CD4-positive, alpha-beta T cell treated with Interleukin-6 at 100 ng/mL for 8 hours (primary cell): ENCODE data around the gene LAS1L.
"Not testable (repeated sequence)": the region's sequence is repeated elsewhere in the genome, so short reads cannot be mapped to it uniquely, and the experiment has no call there.

Experiments
- DNase-seq: peaks from one replicate; pipeline ENCODE4 v3.0.0-alpha.2; 2020; ENCODE audit warnings: mixed read lengths, low spot score

Gene LAS1L

GRCh38 chrX:65517923-65518322 lies 16.7 kb downstream of the LAS1L start:
- DNase-seq = no peak

- no peak for DNase-seq
These were observed 17.8 kb downstream of the LAS1L start for GRCh38 chrX:65516756-65517155.

GRCh38 chrX:65513610-65514009 lies 21.0 kb downstream of the LAS1L start:
- no peak for DNase-seq

GRCh38 chrX:65509400-65509799 lies 25.2 kb downstream of the LAS1L start:
- DNase-seq = no peak

GRCh38 chrX:65508851-65509250 lies 25.7 kb downstream of the LAS1L start:
- DNase-seq = no peak

GRCh38 chrX:65502618-65503017 lies 32.0 kb downstream of the LAS1L start:
- DNase-seq = no peak

GRCh38 chrX:65493431-65493830 lies 41.2 kb downstream of the LAS1L start:
- no peak for DNase-seq

- DNase-seq = no peak
These were observed 43.0 kb downstream of the LAS1L start for GRCh38 chrX:65491620-65492019.

- DNase-seq = no peak
These were observed 46.1 kb downstream of the LAS1L start for GRCh38 chrX:65488495-65488894.

GRCh38 chrX:65480960-65481359 lies 53.6 kb downstream of the LAS1L start:
- no peak for DNase-seq

GRCh38 chrX:65479102-65479501 lies 55.5 kb downstream of the LAS1L start:
- DNase-seq = not testable (repeated sequence)

- DNase-seq = no peak
These were observed 58.0 kb downstream of the LAS1L start for GRCh38 chrX:65476564-65476963.

- no peak for DNase-seq
These were observed 71.0 kb downstream of the LAS1L start for GRCh38 chrX:65463550-65463949.
